ENCODE results near the gene WDR76.

Gene WDR76

GRCh38 chr15:43900996-43901395, 74.2 kb downstream of the WDR76 start:
- DNase-seq (ENCODE audit: low read depth), result no peak
- TF ChIP-seq CTCF (IDR thresholded peaks at IDR 0.05; ENCODE audit: insufficient read depth, low read depth, low read length, missing control alignments), result no peak
- H3K4me3 ChIP-seq (ENCODE audit: low read depth, low read length), result no peak overlapping the region

GRCh38 chr15:43901495-43901894, 74.7 kb downstream of the WDR76 start:
- TF ChIP-seq CTCF (IDR thresholded peaks at IDR 0.05; ENCODE audit: insufficient read depth, low read depth, low read length, missing control alignments), result no peak
- no peak overlapping the region for H3K4me3 ChIP-seq (ENCODE audit: low read depth, low read length)
- no peak for DNase-seq (ENCODE audit: low read depth)

GRCh38 chr15:43903864-43904290, 77.1 kb downstream of the WDR76 start:
- H3K4me3 ChIP-seq (ENCODE audit: low read depth, low read length), result no peak overlapping the region
- peak; percentile 70 for TF ChIP-seq CTCF (IDR thresholded peaks at IDR 0.05; ENCODE audit: insufficient read depth, low read depth, low read length, missing control alignments)
- DNase-seq (ENCODE audit: low read depth), result peak; percentile 76

- no peak for TF ChIP-seq CTCF (IDR thresholded peaks at IDR 0.05; ENCODE audit: insufficient read depth, low read depth, low read length, missing control alignments)
- DNase-seq (ENCODE audit: low read depth), result no peak
- H3K4me3 ChIP-seq (ENCODE audit: low read depth, low read length), result no peak overlapping the region
Observed at GRCh38 chr15:43905755-43906154, 79.0 kb downstream of the WDR76 start.

GRCh38 chr15:43908516-43909050, 81.8 kb downstream of the WDR76 start:
- no peak for DNase-seq (ENCODE audit: low read depth)
- H3K4me3 ChIP-seq (ENCODE audit: low read depth, low read length), result no peak overlapping the region
- no peak for TF ChIP-seq CTCF (IDR thresholded peaks at IDR 0.05; ENCODE audit: insufficient read depth, low read depth, low read length, missing control alignments)

GRCh38 chr15:43911235-43911781, 84.5 kb downstream of the WDR76 start:
- no peak for DNase-seq (ENCODE audit: low read depth)
- H3K4me3 ChIP-seq (ENCODE audit: low read depth, low read length), result no peak overlapping the region

More at GRCh38 chr15:43911235-43911781, 84.5 kb downstream of the WDR76 start:
- TF ChIP-seq CTCF (IDR thresholded peaks at IDR 0.05; ENCODE audit: insufficient read depth, low read depth, low read length, missing control alignments), result no peak
